GM12878 (cell line): ENCODE results near the gene DCT. TPM values are rescaled to one million over a fixed set of nuclear protein-coding genes. Genes with fewer than 3 reads are reported as not detected.

Source experiments
- BCL11A ChIP-seq: IDR thresholded peaks from 2 replicates; pipeline ENCODE4 v1.6.1; 2011; ENCODE audit warnings: low read depth, low read length
- BRCA1 ChIP-seq: IDR thresholded peaks from 2 replicates; pipeline ENCODE4 v1.6.1; 2011; ENCODE audit warnings: low read depth, low read length, improper control_type of control experiment
- EGR1 ChIP-seq, 2 experiments: IDR thresholded peaks; 1 replicate in 1 of 2; 2 replicates in 1 of 2; pipeline ENCODE4 v1.6.1; 2011 to 2012; ENCODE audit warnings: low read depth in 2 of 2, low read length in 2 of 2, borderline replicate concordance in 1 of 2, mild to moderate bottlenecking in 1 of 2, moderate library complexity in 1 of 2
- HDAC6 ChIP-seq: fragments of 200-600 bp; sonication (generic); IDR thresholded peaks from one replicate; pipeline ENCODE4 v1.8.0; 2017; ENCODE audit warnings: antibody characterized with exemption; ENCODE audit not compliant: unreplicated experiment
- JUNB ChIP-seq: IDR thresholded peaks from 2 replicates; pipeline ENCODE4 v1.6.1; 2016; ENCODE audit warnings: antibody characterized with exemption, mild to moderate bottlenecking
- KAT2A ChIP-seq: conservative IDR thresholded peaks from 2 replicates; pipeline ENCODE4 v1.6.1; 2011; ENCODE audit warnings: low read depth, low read length; ENCODE audit not compliant: control insufficient read depth
- NR2F1 ChIP-seq: fragments of 450-650 bp; conservative IDR thresholded peaks from 2 replicates; pipeline ENCODE4 v1.6.1; 2017; ENCODE audit warnings: mild to moderate bottlenecking
- PAX8 ChIP-seq: fragments of 450-650 bp; IDR thresholded peaks from 2 replicates; pipeline ENCODE4 v1.6.1; 2017; ENCODE audit warnings: mild to moderate bottlenecking, moderate library complexity
- POLR2A ChIP-seq: IDR thresholded peaks from 2 replicates; pipeline ENCODE4 v1.6.1; 2011; ENCODE audit warnings: low read depth, mild to moderate bottlenecking, low read length
- RBBP5 ChIP-seq: fragments of 200-600 bp; sonication (generic); conservative IDR thresholded peaks from 2 replicates; pipeline ENCODE4 v1.6.1; 2016
- STAT3 ChIP-seq: IDR thresholded peaks from 2 replicates; pipeline ENCODE4 v1.6.1; 2011; ENCODE audit warnings: low read depth, low read length, improper control_type of control experiment
- polyA plus RNA-seq, 11 experiments: library from polyadenylated mRNA; depleted of rRNA in 4 of 11; unstranded in 6 of 11; stranded (reverse) in 5 of 11; fragments of >200 nt; fragmentation: Nextera tagmentation in 4 of 11; fragmentation: Illumina TruSeq in 1 of 11; extraction: Ambion mirVana in 4 of 11; extraction: Trizol in 1 of 11; gene quantifications; 1 replicate in 1 of 11; 2 replicates in 10 of 11; pipeline versions ENCODE4 v1.2.1 to v1.2.3, GENCODE V29; 2011 to 2016; ENCODE audit warnings: inconsistent platforms in 2 of 11, missing spikeins in 2 of 11, low read depth in 1 of 11
- total RNA-seq, 4 experiments: library from RNA; depleted of rRNA in 3 of 4; stranded (reverse); fragments of >200 nt in 3 of 4; fragmentation: Illumina TruSeq in 1 of 4; extraction: Trizol in 1 of 4; gene quantifications; 2 replicates each; pipeline versions ENCODE4 v1.2.1 to v1.2.3, GENCODE V29; 2013 to 2021
- TF ChIP-seq, protein P1 (sequence below): IDR thresholded peaks from 2 replicates; pipeline ENCODE4 v1.6.1; 2012; ENCODE audit warnings: improper control_type of control experiment, low read depth, low read length; ENCODE audit not compliant: insufficient replicate concordance
- TF ChIP-seq, protein P2 (sequence below): fragments of 450-650 bp; IDR thresholded peaks from 2 replicates; pipeline ENCODE4 v1.6.1; 2017; ENCODE audit warnings: mild to moderate bottlenecking, moderate library complexity
- TF ChIP-seq, protein P3 (sequence below): IDR thresholded peaks from 2 replicates; pipeline ENCODE4 v1.6.1; 2011; ENCODE audit warnings: low read depth, low read length, improper control_type of control experiment, borderline replicate concordance
- TF ChIP-seq, protein P4 (sequence below): fragments of 450-650 bp; formaldehyde crosslinking; IDR thresholded peaks from 2 replicates; pipeline ENCODE4 v1.5.0; 2022; ENCODE audit warnings: mild to moderate bottlenecking, missing genetic modification characterization

Gene DCT
- total and polyA plus RNA-seq, 10 of the 15 experiments (the other 5 are each of a cell fraction or from before 2014, with no cell fraction given), result 0.04 to 0.29 TPM; not detected in 8

DNA sequence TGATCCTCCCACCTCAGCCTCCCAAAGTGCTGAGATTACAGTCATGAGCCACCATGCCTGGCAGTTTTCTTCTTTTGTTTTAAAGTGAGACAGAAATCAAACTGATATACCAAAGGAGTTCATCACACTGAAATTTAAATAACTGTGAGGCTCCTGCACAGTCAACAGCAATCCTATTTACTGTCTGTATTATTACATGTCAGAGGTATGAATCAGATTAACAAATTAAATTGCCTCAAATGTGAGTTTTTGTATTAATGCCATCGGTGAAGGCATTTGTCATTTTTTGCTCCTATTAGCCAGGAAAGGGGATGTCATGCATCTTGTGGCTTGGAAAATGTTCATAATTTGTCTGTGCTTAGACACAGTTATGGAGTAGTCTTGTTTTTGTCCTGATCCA is 20.4 kb downstream of the DCT start (continued):
- TF ChIP-seq, protein P1, sequence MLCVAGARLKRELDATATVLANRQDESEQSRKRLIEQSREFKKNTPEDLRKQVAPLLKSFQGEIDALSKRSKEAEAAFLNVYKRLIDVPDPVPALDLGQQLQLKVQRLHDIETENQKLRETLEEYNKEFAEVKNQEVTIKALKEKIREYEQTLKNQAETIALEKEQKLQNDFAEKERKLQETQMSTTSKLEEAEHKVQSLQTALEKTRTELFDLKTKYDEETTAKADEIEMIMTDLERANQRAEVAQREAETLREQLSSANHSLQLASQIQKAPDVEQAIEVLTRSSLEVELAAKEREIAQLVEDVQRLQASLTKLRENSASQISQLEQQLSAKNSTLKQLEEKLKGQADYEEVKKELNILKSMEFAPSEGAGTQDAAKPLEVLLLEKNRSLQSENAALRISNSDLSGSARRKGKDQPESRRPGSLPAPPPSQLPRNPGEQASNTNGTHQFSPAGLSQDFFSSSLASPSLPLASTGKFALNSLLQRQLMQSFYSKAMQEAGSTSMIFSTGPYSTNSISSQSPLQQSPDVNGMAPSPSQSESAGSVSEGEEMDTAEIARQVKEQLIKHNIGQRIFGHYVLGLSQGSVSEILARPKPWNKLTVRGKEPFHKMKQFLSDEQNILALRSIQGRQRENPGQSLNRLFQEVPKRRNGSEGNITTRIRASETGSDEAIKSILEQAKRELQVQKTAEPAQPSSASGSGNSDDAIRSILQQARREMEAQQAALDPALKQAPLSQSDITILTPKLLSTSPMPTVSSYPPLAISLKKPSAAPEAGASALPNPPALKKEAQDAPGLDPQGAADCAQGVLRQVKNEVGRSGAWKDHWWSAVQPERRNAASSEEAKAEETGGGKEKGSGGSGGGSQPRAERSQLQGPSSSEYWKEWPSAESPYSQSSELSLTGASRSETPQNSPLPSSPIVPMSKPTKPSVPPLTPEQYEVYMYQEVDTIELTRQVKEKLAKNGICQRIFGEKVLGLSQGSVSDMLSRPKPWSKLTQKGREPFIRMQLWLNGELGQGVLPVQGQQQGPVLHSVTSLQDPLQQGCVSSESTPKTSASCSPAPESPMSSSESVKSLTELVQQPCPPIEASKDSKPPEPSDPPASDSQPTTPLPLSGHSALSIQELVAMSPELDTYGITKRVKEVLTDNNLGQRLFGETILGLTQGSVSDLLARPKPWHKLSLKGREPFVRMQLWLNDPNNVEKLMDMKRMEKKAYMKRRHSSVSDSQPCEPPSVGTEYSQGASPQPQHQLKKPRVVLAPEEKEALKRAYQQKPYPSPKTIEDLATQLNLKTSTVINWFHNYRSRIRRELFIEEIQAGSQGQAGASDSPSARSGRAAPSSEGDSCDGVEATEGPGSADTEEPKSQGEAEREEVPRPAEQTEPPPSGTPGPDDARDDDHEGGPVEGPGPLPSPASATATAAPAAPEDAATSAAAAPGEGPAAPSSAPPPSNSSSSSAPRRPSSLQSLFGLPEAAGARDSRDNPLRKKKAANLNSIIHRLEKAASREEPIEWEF, result no peak
- no peak for TF ChIP-seq JUNB
- TF ChIP-seq RBBP5, result no peak
- no peak for TF ChIP-seq BCL11A
- no peak for TF ChIP-seq KAT2A
- TF ChIP-seq, protein P2, sequence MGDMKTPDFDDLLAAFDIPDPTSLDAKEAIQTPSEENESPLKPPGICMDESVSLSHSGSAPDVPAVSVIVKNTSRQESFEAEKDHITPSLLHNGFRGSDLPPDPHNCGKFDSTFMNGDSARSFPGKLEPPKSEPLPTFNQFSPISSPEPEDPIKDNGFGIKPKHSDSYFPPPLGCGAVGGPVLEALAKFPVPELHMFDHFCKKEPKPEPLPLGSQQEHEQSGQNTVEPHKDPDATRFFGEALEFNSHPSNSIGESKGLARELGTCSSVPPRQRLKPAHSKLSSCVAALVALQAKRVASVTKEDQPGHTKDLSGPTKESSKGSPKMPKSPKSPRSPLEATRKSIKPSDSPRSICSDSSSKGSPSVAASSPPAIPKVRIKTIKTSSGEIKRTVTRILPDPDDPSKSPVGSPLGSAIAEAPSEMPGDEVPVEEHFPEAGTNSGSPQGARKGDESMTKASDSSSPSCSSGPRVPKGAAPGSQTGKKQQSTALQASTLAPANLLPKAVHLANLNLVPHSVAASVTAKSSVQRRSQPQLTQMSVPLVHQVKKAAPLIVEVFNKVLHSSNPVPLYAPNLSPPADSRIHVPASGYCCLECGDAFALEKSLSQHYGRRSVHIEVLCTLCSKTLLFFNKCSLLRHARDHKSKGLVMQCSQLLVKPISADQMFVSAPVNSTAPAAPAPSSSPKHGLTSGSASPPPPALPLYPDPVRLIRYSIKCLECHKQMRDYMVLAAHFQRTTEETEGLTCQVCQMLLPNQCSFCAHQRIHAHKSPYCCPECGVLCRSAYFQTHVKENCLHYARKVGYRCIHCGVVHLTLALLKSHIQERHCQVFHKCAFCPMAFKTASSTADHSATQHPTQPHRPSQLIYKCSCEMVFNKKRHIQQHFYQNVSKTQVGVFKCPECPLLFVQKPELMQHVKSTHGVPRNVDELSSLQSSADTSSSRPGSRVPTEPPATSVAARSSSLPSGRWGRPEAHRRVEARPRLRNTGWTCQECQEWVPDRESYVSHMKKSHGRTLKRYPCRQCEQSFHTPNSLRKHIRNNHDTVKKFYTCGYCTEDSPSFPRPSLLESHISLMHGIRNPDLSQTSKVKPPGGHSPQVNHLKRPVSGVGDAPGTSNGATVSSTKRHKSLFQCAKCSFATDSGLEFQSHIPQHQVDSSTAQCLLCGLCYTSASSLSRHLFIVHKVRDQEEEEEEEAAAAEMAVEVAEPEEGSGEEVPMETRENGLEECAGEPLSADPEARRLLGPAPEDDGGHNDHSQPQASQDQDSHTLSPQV, result no peak
- no peak for TF ChIP-seq HDAC6
- no peak for TF ChIP-seq NR2F1
- no peak for TF ChIP-seq BRCA1
- TF ChIP-seq STAT3, result no peak
- TF ChIP-seq, protein P3, sequence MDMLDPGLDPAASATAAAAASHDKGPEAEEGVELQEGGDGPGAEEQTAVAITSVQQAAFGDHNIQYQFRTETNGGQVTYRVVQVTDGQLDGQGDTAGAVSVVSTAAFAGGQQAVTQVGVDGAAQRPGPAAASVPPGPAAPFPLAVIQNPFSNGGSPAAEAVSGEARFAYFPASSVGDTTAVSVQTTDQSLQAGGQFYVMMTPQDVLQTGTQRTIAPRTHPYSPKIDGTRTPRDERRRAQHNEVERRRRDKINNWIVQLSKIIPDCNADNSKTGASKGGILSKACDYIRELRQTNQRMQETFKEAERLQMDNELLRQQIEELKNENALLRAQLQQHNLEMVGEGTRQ, result no peak
- TF ChIP-seq EGR1 (IDR thresholded peaks at IDR 0.05; ENCODE audit: borderline replicate concordance in 1 of 2, low read depth in 2 of 2, low read length in 2 of 2), result no peak
- TF ChIP-seq, protein P4, sequence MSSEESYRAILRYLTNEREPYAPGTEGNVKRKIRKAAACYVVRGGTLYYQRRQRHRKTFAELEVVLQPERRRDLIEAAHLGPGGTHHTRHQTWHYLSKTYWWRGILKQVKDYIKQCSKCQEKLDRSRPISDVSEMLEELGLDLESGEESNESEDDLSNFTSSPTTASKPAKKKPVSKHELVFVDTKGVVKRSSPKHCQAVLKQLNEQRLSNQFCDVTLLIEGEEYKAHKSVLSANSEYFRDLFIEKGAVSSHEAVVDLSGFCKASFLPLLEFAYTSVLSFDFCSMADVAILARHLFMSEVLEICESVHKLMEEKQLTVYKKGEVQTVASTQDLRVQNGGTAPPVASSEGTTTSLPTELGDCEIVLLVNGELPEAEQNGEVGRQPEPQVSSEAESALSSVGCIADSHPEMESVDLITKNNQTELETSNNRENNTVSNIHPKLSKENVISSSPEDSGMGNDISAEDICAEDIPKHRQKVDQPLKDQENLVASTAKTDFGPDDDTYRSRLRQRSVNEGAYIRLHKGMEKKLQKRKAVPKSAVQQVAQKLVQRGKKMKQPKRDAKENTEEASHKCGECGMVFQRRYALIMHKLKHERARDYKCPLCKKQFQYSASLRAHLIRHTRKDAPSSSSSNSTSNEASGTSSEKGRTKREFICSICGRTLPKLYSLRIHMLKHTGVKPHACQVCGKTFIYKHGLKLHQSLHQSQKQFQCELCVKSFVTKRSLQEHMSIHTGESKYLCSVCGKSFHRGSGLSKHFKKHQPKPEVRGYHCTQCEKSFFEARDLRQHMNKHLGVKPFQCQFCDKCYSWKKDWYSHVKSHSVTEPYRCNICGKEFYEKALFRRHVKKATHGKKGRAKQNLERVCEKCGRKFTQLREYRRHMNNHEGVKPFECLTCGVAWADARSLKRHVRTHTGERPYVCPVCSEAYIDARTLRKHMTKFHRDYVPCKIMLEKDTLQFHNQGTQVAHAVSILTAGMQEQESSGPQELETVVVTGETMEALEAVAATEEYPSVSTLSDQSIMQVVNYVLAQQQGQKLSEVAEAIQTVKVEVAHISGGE (CRISPR knock-in tag), result no peak
- no peak for TF ChIP-seq PAX8
- TF ChIP-seq POLR2A, result no peak
